ENCODE data around the gene SH3BP5. TPM values are rescaled to one million over a fixed set of nuclear protein-coding genes. Genes with fewer than 3 reads are reported as not detected.

The SH3BP5 gene
- total RNA-seq, 1 experiment from 2014 or later = 13.9 TPM

GRCh38 chr3:15217841-15218267, 114.5 kb downstream of the SH3BP5 start:
- RAD21 ChIA-PET (ENCODE audit: low non-redundant PET in 1 of 2, low total read pairs in 2 of 2, uncharacterized antibody in 2 of 2, unreplicated experiment in 2 of 2) = no interaction called here
- no TSS peak for BruUV-seq (replicated peaks)
- no peak for ATAC-seq

More at GRCh38 chr3:15217841-15218267, 114.5 kb downstream of the SH3BP5 start:
- intact Hi-C loops (cut with micrococcal nuclease) = no loop called here
- no peak for TF ChIP-seq ATF3 (IDR thresholded peaks at IDR 0.05)
- no peak for TF ChIP-seq MAX (IDR thresholded peaks at IDR 0.05)
- no peak for TF ChIP-seq CTCF (IDR thresholded peaks at IDR 0.05 in 2 of 3, conservative IDR thresholded peaks at IDR 0.05 in 1 of 3; ENCODE audit: borderline replicate concordance in 1 of 3, insufficient read depth in 1 of 3, low read depth in 2 of 3, low read length in 2 of 3)
- no peak for TF ChIP-seq EZH2 (IDR thresholded peaks at IDR 0.05)
- TF ChIP-seq POLR2A (IDR thresholded peaks at IDR 0.05; ENCODE audit: borderline replicate concordance, extremely low read depth, insufficient read depth, insufficient read length) = no peak
- no peak for TF ChIP-seq ZNF274 (IDR thresholded peaks at IDR 0.05; ENCODE audit: low read depth, low read length)
- no peak for TF ChIP-seq CEBPB (IDR thresholded peaks at IDR 0.05; ENCODE audit: low read depth)
- TF ChIP-seq EGR1 (IDR thresholded peaks at IDR 0.05; ENCODE audit: low read depth) = no peak
- no peak for TF ChIP-seq ELF1 (IDR thresholded peaks at IDR 0.05; ENCODE audit: borderline replicate concordance, low read depth)
- no peak for TF ChIP-seq ZFX (IDR thresholded peaks at IDR 0.05)
- TF ChIP-seq SIN3A (IDR thresholded peaks at IDR 0.05; ENCODE audit: low read depth) = no peak
- no peak for TF ChIP-seq FOSL1 (IDR thresholded peaks at IDR 0.05; ENCODE audit: low read depth)
- TF ChIP-seq YY1 (IDR thresholded peaks at IDR 0.05; ENCODE audit: extremely low read depth, insufficient replicate concordance, low read depth, low read length) = no peak
- ChIA-PET CTCF (interaction anchor here (1.4 kb wide), 1 partner anchor 12 kb away, joined by 6 read pairs; the partner anchor contains the start of gene CAPN7), POLR2A (no interaction called here)
- Histone ChIP-seq H3K4me1 (ENCODE audit: control insufficient read depth in 1 of 2, insufficient read depth in 2 of 2, low read length in 2 of 2) (no peaks in the 10 kb centered on the region), H4K20me1 (ENCODE audit: insufficient read depth) (no peaks in the 10 kb centered on the region), H3K9ac (ENCODE audit: low read length) (no peak overlapping the region), H2AFZ (ENCODE audit: low read depth, low read length, poor library complexity, severe bottlenecking) (no peak overlapping the region), H3K27ac (ENCODE audit: low read depth, low read length) (no peak overlapping the region), H3K36me3 (ENCODE audit: control insufficient read depth in 1 of 2, insufficient read depth in 2 of 2, low read length in 2 of 2) (peaks cover 17 to 57% of the 10 kb centered on the region in 2 experiments), H3K79me2 (ENCODE audit: insufficient read depth, low read length) (no peaks in the 10 kb centered on the region), H3K4me2 (ENCODE audit: low read length) (no peak overlapping the region), H3K27me3 (ENCODE audit: insufficient read depth, low read length) (no peaks in the 10 kb centered on the region), H3K4me3 (replicated peaks in 1 of 2; ENCODE audit: low read depth in 1 of 2, low read length in 2 of 2) (no peak overlapping the region), H3K9me2 (ENCODE audit: insufficient read depth) (no peaks in the 10 kb centered on the region), H3K9me3 (ENCODE audit: control insufficient read depth in 1 of 2, insufficient read depth in 1 of 2, low read depth in 1 of 2, low read length in 2 of 2) (no peaks in the 10 kb centered on the region)
- DNase-seq (ENCODE audit: low read depth, low spot score) = no peak
